ENCODE measurements around the gene KDM6A.
"Not testable (repeated sequence)": the region's sequence is repeated elsewhere in the genome, so short reads cannot be mapped to it uniquely, and the experiment has no call there.

KDM6A gene

GRCh38 chrX:44890247-44890646 lies 17.3 kb downstream of the KDM6A start:
- no peak for DNase-seq

- not testable (repeated sequence) for DNase-seq
Measured at GRCh38 chrX:44890687-44891086, 17.7 kb downstream of the KDM6A start.

- no peak for DNase-seq
Measured at GRCh38 chrX:44891642-44892041, 18.7 kb downstream of the KDM6A start.

GRCh38 chrX:44896876-44897186 lies 23.8 kb downstream of the KDM6A start:
- no peak for DNase-seq

GRCh38 chrX:44897539-44897938 lies 24.6 kb downstream of the KDM6A start:
- DNase-seq, result no peak

- no peak for DNase-seq
Measured at GRCh38 chrX:44898411-44899221, 25.6 kb downstream of the KDM6A start.

- no peak for DNase-seq
Measured at GRCh38 chrX:44899946-44900345, 27.0 kb downstream of the KDM6A start.

GRCh38 chrX:44903107-44903506 lies 30.1 kb downstream of the KDM6A start:
- no peak for DNase-seq

- no peak for DNase-seq
Measured at GRCh38 chrX:44903830-44904530, 31.0 kb downstream of the KDM6A start.

- no peak for DNase-seq
Measured at GRCh38 chrX:44904542-44905115, 31.6 kb downstream of the KDM6A start.

GRCh38 chrX:44906041-44906440 lies 33.1 kb downstream of the KDM6A start:
- DNase-seq, result no peak

GRCh38 chrX:44906542-44906941 lies 33.6 kb downstream of the KDM6A start:
- DNase-seq, result no peak

GRCh38 chrX:44908153-44908552 lies 35.2 kb downstream of the KDM6A start:
- no peak for DNase-seq

- DNase-seq, result no peak
Measured at GRCh38 chrX:44908827-44909226, 35.8 kb downstream of the KDM6A start.

GRCh38 chrX:44910508-44910907 lies 37.5 kb downstream of the KDM6A start:
- DNase-seq, result not testable (repeated sequence)

GRCh38 chrX:44911074-44911600 lies 38.1 kb downstream of the KDM6A start:
- DNase-seq, result not testable (repeated sequence)

- DNase-seq, result no peak
Measured at GRCh38 chrX:44913656-44914531, 40.9 kb downstream of the KDM6A start.

- DNase-seq, result no peak
Measured at GRCh38 chrX:44914532-44915198, 41.7 kb downstream of the KDM6A start.

- DNase-seq, result no peak
Measured at GRCh38 chrX:44915361-44915868, 42.4 kb downstream of the KDM6A start.

GRCh38 chrX:44918722-44919121 lies 45.7 kb downstream of the KDM6A start:
- DNase-seq, result no peak

- no peak for DNase-seq
Measured at GRCh38 chrX:44922980-44923379, 50.0 kb downstream of the KDM6A start.

GRCh38 chrX:44927398-44927797 lies 54.4 kb downstream of the KDM6A start:
- DNase-seq, result no peak

Data from stimulated activated CD4-positive, alpha-beta T cell treated with anti-CD3 and anti-CD28 coated beads, Interleukin-2, amount 100 ng/mL, for 48 hours (primary cell).